SK-N-SH treated with all-trans-retinoic acid at 6 μM for 48 hours (cell line): Measurements from ENCODE around the gene CASP10.

ENCODE experiments used
- PATZ1 ChIP-seq: fragments of 250-450 bp; sonication (Bioruptor Pico); IDR thresholded peaks from 2 replicates; pipeline ENCODE4 v1.8.0; 2020; ENCODE audit warnings: mild to moderate bottlenecking, moderate library complexity, borderline replicate concordance
- ZFP3 ChIP-seq: fragments of 250-450 bp; sonication (Bioruptor Pico); IDR thresholded peaks from 2 replicates; pipeline ENCODE4 v1.5.0; 2020; ENCODE audit warnings: mild to moderate bottlenecking, moderate library complexity

GRCh38 chr2:201138401-201138970 is 44.5 kb upstream of the CASP10 start:
- TF ChIP-seq ZFP3 (no peak), PATZ1 (no peak)
